Ascending aorta (tissue), 2 donors: ENCODE data around the gene PCBP3. TPM values are rescaled to one million over a fixed set of nuclear protein-coding genes. Genes with fewer than 3 reads are reported as not detected.
"Not testable (repeated sequence)": the region's sequence is repeated elsewhere in the genome, so short reads cannot be mapped to it uniquely, and the experiment has no call there.

ENCODE experiments used
- DNase-seq, 2 donors: peaks; one replicate each; pipeline ENCODE4 v3.0.0-alpha.2; 2019; ENCODE audit warnings: low spot score in 2 of 2
- H3K27ac ChIP-seq, 2 donors: fragments of 200-600 bp; sonication (generic); one replicate each; pipeline ENCODE4 v1.5.1; 2016 to 2017; ENCODE audit warnings: mild to moderate bottlenecking in 1 of 2
- H3K27me3 ChIP-seq: fragments of 200-600 bp; sonication (generic); one replicate; pipeline ENCODE4 v1.5.1; 2017
- H3K36me3 ChIP-seq, 2 donors: fragments of 200-600 bp; sonication (generic); one replicate each; pipeline ENCODE4 v1.5.1; 2016
- H3K4me1 ChIP-seq, 2 donors: fragments of 200-600 bp; sonication (generic); one replicate each; pipeline ENCODE4 v1.5.1; 2016 to 2017; ENCODE audit warnings: mild to moderate bottlenecking in 1 of 2
- H3K4me3 ChIP-seq, 2 donors: fragments of 200-600 bp; sonication (generic); one replicate each; pipeline ENCODE4 v1.5.1; 2016 to 2017; ENCODE audit warnings: mild to moderate bottlenecking in 1 of 2
- H3K9me3 ChIP-seq, 2 donors: fragments of 200-600 bp; sonication (generic); one replicate each; pipeline ENCODE4 v1.5.1; 2016
- CTCF ChIP-seq, 3 experiments: fragments of 200-600 bp in 2 of 3; fragments of 450-650 bp in 1 of 3; sonication (generic) in 2 of 3; IDR thresholded peaks; one replicate each; pipeline ENCODE4 v1.5.1; 2016 to 2019; ENCODE audit warnings: antibody characterized with exemption in 3 of 3, mild to moderate bottlenecking in 1 of 3, moderate library complexity in 1 of 3
- intact Hi-C: fragments of 100-400 bp; cut with DNase I; formaldehyde crosslinking; loops from one replicate; pipeline ENCODE4 v1.15.1; 2023
- total RNA-seq: library from RNA; depleted of rRNA; stranded (reverse); fragments of >200 nt; gene quantifications from one replicate; pipeline ENCODE4 v1.1.0, GENCODE V29; 2016

PCBP3 gene
- total RNA-seq, 1 donor from 2014 or later: not detected

DNA sequence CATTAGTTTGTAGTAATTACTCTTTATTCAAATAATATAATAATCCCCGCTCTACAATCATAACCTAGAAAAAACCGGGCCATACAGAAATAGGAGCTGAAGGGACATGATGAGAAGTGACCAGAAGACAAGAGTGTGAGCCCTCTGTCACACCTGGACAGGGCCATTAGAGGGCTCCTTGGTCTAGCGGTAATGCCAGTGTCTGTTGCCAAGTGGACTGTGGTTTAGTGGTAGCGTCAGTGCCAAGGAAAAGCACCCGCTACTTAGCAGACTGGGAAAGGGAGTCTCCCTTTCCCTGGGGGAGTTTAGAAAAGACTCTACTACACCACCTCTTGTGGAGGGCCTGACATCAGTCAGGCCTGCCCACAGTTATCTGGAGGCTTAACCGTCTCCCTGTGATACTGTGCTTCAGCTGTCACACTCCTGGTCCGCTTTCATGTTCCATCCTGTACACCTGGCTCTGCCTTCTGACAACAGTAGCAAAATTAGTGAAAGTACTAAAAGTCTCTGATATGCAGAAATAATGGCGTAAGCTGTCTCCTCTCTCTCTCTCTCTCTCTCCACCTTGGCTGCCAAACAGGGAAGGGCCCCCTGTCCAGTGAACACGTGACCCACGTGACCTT, 19.2 kb downstream of the PCBP3 start:
- H3K4me3 ChIP-seq, intact Hi-C loops, H3K27me3 ChIP-seq, H3K4me1 ChIP-seq, H3K36me3 ChIP-seq, H3K27ac ChIP-seq, DNase-seq: not testable (repeated sequence)
- peaks cover 0 to 25% of the 10 kb centered on the region in 2 donors for H3K9me3 ChIP-seq

GRCh38 chr21:45669382-45669781, 25.9 kb downstream of the PCBP3 start:
- H3K36me3 ChIP-seq: no peaks in the 10 kb centered on the region
- no peaks in the 10 kb centered on the region for H3K4me1 ChIP-seq
- no peak overlapping the region for H3K27ac ChIP-seq
- peaks cover 0 to 28% of the 10 kb centered on the region in 2 donors for H3K9me3 ChIP-seq
- no peak overlapping the region for H3K4me3 ChIP-seq
- H3K27me3 ChIP-seq: no peaks in the 10 kb centered on the region
- TF ChIP-seq CTCF (IDR thresholded peaks at IDR 0.05): no peak
- no peak for DNase-seq
- intact Hi-C loops: no loop called here

DNA sequence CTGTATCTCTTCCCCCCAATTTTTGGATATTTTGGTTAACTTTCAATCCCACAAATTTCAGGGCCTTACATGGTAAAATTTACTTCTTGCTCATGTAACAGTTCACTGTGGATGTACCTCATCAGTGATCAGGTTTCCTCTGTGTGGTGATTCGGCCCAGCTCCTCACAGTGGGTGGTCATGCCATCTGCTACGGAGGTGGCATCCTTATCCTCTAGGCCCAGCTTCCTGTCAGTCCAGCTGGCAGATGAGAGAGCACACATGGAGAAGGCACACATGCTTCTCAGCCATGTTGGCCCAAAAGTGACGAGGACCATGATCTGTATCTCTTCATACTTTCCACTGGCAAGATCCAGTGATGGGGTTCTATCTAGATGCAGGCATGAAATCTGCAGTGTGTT, 27.2 kb downstream of the PCBP3 start:
- Histone ChIP-seq H3K4me1 (peaks cover 0 to 3% of the 10 kb centered on the region in 2 donors), H3K4me3 (no peak overlapping the region), H3K36me3 (no peaks in the 10 kb centered on the region), H3K9me3 (peaks cover 0 to 20% of the 10 kb centered on the region in 2 donors), H3K27me3 (no peaks in the 10 kb centered on the region), H3K27ac (no peak overlapping the region)
- no peak for DNase-seq
- TF ChIP-seq CTCF (IDR thresholded peaks at IDR 0.05): no peak
- intact Hi-C loops: no loop called here

GRCh38 chr21:45678790-45679189, 35.3 kb downstream of the PCBP3 start:
- H3K36me3 ChIP-seq, H3K27ac ChIP-seq, H3K4me1 ChIP-seq, H3K27me3 ChIP-seq, H3K9me3 ChIP-seq, H3K4me3 ChIP-seq, intact Hi-C loops, DNase-seq: not testable (repeated sequence)

GRCh38 chr21:45680215-45680614, 36.7 kb downstream of the PCBP3 start:
- H3K27ac ChIP-seq: no peak overlapping the region
- no peak for DNase-seq
- no peaks in the 10 kb centered on the region for H3K27me3 ChIP-seq
- no peak for TF ChIP-seq CTCF (IDR thresholded peaks at IDR 0.05)
- H3K36me3 ChIP-seq: no peaks in the 10 kb centered on the region
- no peak overlapping the region for H3K4me3 ChIP-seq
- no peaks in the 10 kb centered on the region for H3K9me3 ChIP-seq
- peaks cover 0 to 3% of the 10 kb centered on the region in 2 donors for H3K4me1 ChIP-seq
- intact Hi-C loops: no loop called here

DNA sequence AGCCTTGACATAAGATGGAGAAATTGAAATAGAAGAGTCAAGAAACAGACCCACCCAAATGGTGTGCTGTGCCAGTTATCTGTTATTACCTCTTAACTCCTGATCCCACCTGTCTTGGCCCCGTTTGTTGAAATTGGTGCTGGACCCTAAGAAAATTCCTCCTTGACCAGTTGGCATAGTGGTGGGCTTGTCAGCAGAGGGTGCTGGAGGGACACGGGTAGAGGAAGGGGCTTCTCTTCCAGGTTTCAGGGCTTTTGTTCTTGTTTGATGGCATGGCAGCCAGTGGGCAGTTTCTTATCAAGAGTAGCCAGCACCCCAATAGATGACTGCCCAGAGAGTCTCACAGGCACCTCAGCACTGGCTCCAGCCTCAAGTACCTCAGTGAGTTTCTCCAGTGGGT, 51.6 kb downstream of the PCBP3 start:
- H3K36me3 ChIP-seq: no peaks in the 10 kb centered on the region
- H3K27me3 ChIP-seq: no peaks in the 10 kb centered on the region
- DNase-seq: no peak
- H3K4me3 ChIP-seq: no peak overlapping the region
- TF ChIP-seq CTCF (IDR thresholded peaks at IDR 0.05): no peak
- H3K27ac ChIP-seq: no peak overlapping the region
- no peaks in the 10 kb centered on the region for H3K9me3 ChIP-seq
- intact Hi-C loops: no loop called here
- H3K4me1 ChIP-seq: peaks cover 0 to 3% of the 10 kb centered on the region in 2 donors
